HG03066 (cell line): Measurements from ENCODE around the gene SLC47A2.
"Not testable (repeated sequence)": the region's sequence is repeated elsewhere in the genome, so short reads cannot be mapped to it uniquely, and the experiment has no call there.

Experiments used
- ATAC-seq: cut with Tn5 transposase; IDR thresholded peaks from one replicate; pipeline ENCODE4 v1.9.1; 2021; ENCODE audit warnings: low read depth; ENCODE audit not compliant: unreplicated experiment

Gene SLC47A2

GRCh38 chr17:19716108-19717030 is at the start of gene SLC47A2:
Gene SLC47A2 (minus strand): TSS chr17:19716584. CDS start chr17:19716555, 29 bp downstream.
- no peak for ATAC-seq

GRCh38 chr17:19766016-19766415 is 49.6 kb upstream of the SLC47A2 start:
- no peak for ATAC-seq

GRCh38 chr17:19763991-19764390 is 47.6 kb upstream of the SLC47A2 start:
- ATAC-seq, result not testable (repeated sequence)

GRCh38 chr17:19763416-19763815 is 47.0 kb upstream of the SLC47A2 start:
- no peak for ATAC-seq

- no peak for ATAC-seq
Measured at GRCh38 chr17:19762515-19762961, 46.2 kb upstream of the SLC47A2 start.

GRCh38 chr17:19760746-19761145 is 44.4 kb upstream of the SLC47A2 start:
- no peak for ATAC-seq

GRCh38 chr17:19759568-19760549 is 43.5 kb upstream of the SLC47A2 start:
- ATAC-seq, result no peak

- no peak for ATAC-seq
Measured at GRCh38 chr17:19757536-19758180, 41.3 kb upstream of the SLC47A2 start.

- ATAC-seq, result no peak
Measured at GRCh38 chr17:19756546-19756945, 40.2 kb upstream of the SLC47A2 start.

- ATAC-seq, result no peak
Measured at GRCh38 chr17:19755821-19756510, 39.6 kb upstream of the SLC47A2 start.

- no peak for ATAC-seq
Measured at GRCh38 chr17:19755392-19755791, 39.0 kb upstream of the SLC47A2 start.

GRCh38 chr17:19753661-19754463 is 37.5 kb upstream of the SLC47A2 start:
- no peak for ATAC-seq

- no peak for ATAC-seq
Measured at GRCh38 chr17:19753051-19753509, 36.7 kb upstream of the SLC47A2 start.

GRCh38 chr17:19752216-19753050 is 36.0 kb upstream of the SLC47A2 start:
- ATAC-seq, result no peak

GRCh38 chr17:19750835-19751234 is 34.5 kb upstream of the SLC47A2 start:
- no peak for ATAC-seq

- ATAC-seq, result no peak
Measured at GRCh38 chr17:19750020-19750572, 33.7 kb upstream of the SLC47A2 start.

GRCh38 chr17:19748807-19749193 is 32.4 kb upstream of the SLC47A2 start:
- no peak for ATAC-seq
